ENCODE measurements around the gene DPP6. TPM values are rescaled to one million over a fixed set of nuclear protein-coding genes. Genes with fewer than 3 reads are reported as not detected.

The DPP6 gene
- total RNA-seq, 1 donor from 2014 or later: 0.39 TPM

DNA sequence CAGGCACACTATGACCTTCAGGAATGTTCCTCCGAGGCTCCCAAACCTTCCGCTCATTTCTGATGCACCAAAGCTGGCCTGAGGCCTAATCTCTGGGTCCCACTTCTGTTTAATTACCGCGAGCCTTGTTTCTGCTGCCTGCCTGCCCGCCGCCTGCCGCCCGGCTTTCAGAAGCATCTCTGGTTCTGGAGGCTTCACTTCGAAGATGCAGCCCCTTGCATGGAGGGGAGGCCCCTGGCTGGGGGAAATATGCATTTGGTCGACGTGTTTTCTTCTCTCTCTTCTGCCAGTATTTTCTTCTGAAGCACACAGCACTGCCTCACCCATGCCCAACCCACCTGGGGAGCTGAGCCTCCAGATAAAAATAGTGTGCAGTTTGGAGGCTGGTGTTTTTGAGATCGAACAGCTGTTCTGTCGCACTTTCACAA is 783.8 kb downstream of the DPP6 start:
- Mint-ChIP-seq H3K27ac (peak overlapping the region; percentile 93), H3K9me3 (peaks cover 2% of the 10 kb centered on the region), H3K27me3 (ENCODE audit: insufficient read depth, low read depth) (peaks cover 13% of the 10 kb centered on the region), H3K36me3 (no peaks in the 10 kb centered on the region), H3K4me1 (peaks cover 16% of the 10 kb centered on the region), H3K4me3 (no peak overlapping the region)
- Histone ChIP-seq H2AFZ (replicated peaks) (no peak overlapping the region), H3K27ac (no peak overlapping the region), H3K36me3 (no peaks in the 10 kb centered on the region), H3K79me2 (ENCODE audit: low read depth) (no peaks in the 10 kb centered on the region), H3K9ac (no peak overlapping the region), H3K4me2 (no peak overlapping the region), H4K20me1 (ENCODE audit: low read depth) (no peaks in the 10 kb centered on the region), H3K4me3 (no peak overlapping the region), H3K27me3 (no peaks in the 10 kb centered on the region), H3K4me1 (peaks cover 8% of the 10 kb centered on the region), H3F3A (ENCODE audit: low read depth) (peaks cover 3% of the 10 kb centered on the region), H3K9me3 (ENCODE audit: low read depth) (no peaks in the 10 kb centered on the region)
- no peak for DNase-seq (ENCODE audit: low spot score)
- TF ChIP-seq EZH2phosphoT487 (IDR thresholded peaks at IDR 0.05) (no peak), EZH2 (IDR thresholded peaks at IDR 0.05) (no peak)
- TF ChIP-seq, protein P1, sequence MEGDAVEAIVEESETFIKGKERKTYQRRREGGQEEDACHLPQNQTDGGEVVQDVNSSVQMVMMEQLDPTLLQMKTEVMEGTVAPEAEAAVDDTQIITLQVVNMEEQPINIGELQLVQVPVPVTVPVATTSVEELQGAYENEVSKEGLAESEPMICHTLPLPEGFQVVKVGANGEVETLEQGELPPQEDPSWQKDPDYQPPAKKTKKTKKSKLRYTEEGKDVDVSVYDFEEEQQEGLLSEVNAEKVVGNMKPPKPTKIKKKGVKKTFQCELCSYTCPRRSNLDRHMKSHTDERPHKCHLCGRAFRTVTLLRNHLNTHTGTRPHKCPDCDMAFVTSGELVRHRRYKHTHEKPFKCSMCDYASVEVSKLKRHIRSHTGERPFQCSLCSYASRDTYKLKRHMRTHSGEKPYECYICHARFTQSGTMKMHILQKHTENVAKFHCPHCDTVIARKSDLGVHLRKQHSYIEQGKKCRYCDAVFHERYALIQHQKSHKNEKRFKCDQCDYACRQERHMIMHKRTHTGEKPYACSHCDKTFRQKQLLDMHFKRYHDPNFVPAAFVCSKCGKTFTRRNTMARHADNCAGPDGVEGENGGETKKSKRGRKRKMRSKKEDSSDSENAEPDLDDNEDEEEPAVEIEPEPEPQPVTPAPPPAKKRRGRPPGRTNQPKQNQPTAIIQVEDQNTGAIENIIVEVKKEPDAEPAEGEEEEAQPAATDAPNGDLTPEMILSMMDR (IDR thresholded peaks at IDR 0.05): no peak

- Histone ChIP-seq H3K4me2 (no peak overlapping the region), H3K27me3 (no peaks in the 10 kb centered on the region), H3K79me2 (ENCODE audit: low read depth) (no peaks in the 10 kb centered on the region), H3K36me3 (no peaks in the 10 kb centered on the region), H4K20me1 (ENCODE audit: low read depth) (no peaks in the 10 kb centered on the region), H3K4me3 (no peak overlapping the region), H3K9ac (no peak overlapping the region), H3K4me1 (peaks cover 15% of the 10 kb centered on the region), H3K9me3 (ENCODE audit: low read depth) (no peaks in the 10 kb centered on the region), H3K27ac (no peak overlapping the region), H2AFZ (replicated peaks) (no peak overlapping the region), H3F3A (ENCODE audit: low read depth) (peaks cover 3% of the 10 kb centered on the region)
- H3K36me3 Mint-ChIP-seq: no peaks in the 10 kb centered on the region
- TF ChIP-seq EZH2 (IDR thresholded peaks at IDR 0.05) (no peak), EZH2phosphoT487 (IDR thresholded peaks at IDR 0.05) (no peak)
- TF ChIP-seq, protein P1 (IDR thresholded peaks at IDR 0.05): no peak
- no peak for DNase-seq (ENCODE audit: low spot score)
- H3K4me3 Mint-ChIP-seq: no peak overlapping the region
- peaks cover 15% of the 10 kb centered on the region for H3K27me3 Mint-ChIP-seq (ENCODE audit: insufficient read depth, low read depth)
- H3K27ac Mint-ChIP-seq: no peak overlapping the region
- H3K9me3 Mint-ChIP-seq: peaks cover 2% of the 10 kb centered on the region
- peaks cover 25% of the 10 kb centered on the region for H3K4me1 Mint-ChIP-seq
Observed at GRCh38 chr7:154837087-154837486, 784.9 kb downstream of the DPP6 start.

DNA sequence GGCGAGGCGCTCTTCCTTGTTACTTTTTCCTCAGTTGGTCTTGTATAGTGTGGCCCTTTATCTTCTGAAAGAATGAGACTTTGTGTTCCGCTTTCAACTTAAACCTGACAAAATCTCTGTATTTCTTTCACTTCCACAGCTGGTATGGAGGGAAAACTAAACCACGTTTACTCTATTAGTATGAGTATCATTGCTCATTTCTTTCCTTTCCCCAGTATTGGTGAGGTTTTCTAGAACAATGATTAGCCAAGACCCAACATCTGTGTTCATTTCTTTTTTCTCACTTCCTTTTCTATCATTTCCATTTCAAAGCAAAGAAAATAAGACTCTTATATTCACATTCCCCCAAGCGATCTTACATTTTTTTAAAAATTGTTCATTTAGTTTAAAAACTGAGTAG is 785.4 kb downstream of the DPP6 start:
- Histone ChIP-seq H3K36me3 (no peaks in the 10 kb centered on the region), H3K27me3 (no peaks in the 10 kb centered on the region), H3K9ac (no peak overlapping the region), H3K4me3 (no peak overlapping the region), H3F3A (ENCODE audit: low read depth) (peaks cover 3% of the 10 kb centered on the region), H4K20me1 (ENCODE audit: low read depth) (no peaks in the 10 kb centered on the region), H3K9me3 (ENCODE audit: low read depth) (no peaks in the 10 kb centered on the region), H3K4me1 (peaks cover 21% of the 10 kb centered on the region), H3K27ac (no peak overlapping the region), H2AFZ (replicated peaks) (no peak overlapping the region), H3K79me2 (ENCODE audit: low read depth) (no peaks in the 10 kb centered on the region), H3K4me2 (no peak overlapping the region)
- no peaks in the 10 kb centered on the region for H3K36me3 Mint-ChIP-seq
- peaks cover 31% of the 10 kb centered on the region for H3K4me1 Mint-ChIP-seq
- H3K9me3 Mint-ChIP-seq: peaks cover 2% of the 10 kb centered on the region
- TF ChIP-seq EZH2 (IDR thresholded peaks at IDR 0.05): no peak
- TF ChIP-seq, protein P1 (IDR thresholded peaks at IDR 0.05): no peak
- TF ChIP-seq EZH2phosphoT487 (IDR thresholded peaks at IDR 0.05): no peak
- no peak overlapping the region for H3K27ac Mint-ChIP-seq
- H3K4me3 Mint-ChIP-seq: no peak overlapping the region
- peaks cover 13% of the 10 kb centered on the region for H3K27me3 Mint-ChIP-seq (ENCODE audit: insufficient read depth, low read depth)
- DNase-seq (ENCODE audit: low spot score): no peak

Measured in neural progenitor cell (in vitro differentiated cells).